Mesendoderm (in vitro differentiated cells): ENCODE results near the gene MARCHF7.

Experiments used
- DNase-seq: peaks from one replicate; pipeline ENCODE4 v3.0.0; 2013
- H2AK5ac ChIP-seq: 2 replicates; pipeline ENCODE4 v1.6.1; 2013; ENCODE audit warnings: low read length, inconsistent platforms
- H2BK120ac ChIP-seq: 2 replicates; pipeline ENCODE4 v1.6.1; 2013; ENCODE audit warnings: low read depth, mild to moderate bottlenecking, low read length, moderate library complexity, mixed read lengths
- H2BK15ac ChIP-seq: replicated peaks from 2 replicates; pipeline ENCODE4 v1.6.1; 2013; ENCODE audit warnings: low read depth, mild to moderate bottlenecking, moderate library complexity
- H2BK5ac ChIP-seq: 2 replicates; pipeline ENCODE4 v1.6.1; 2013; ENCODE audit warnings: low read length, inconsistent platforms
- H3K18ac ChIP-seq: 2 replicates; pipeline ENCODE4 v1.6.1; 2013; ENCODE audit warnings: mild to moderate bottlenecking, low read length, mixed read lengths
- H3K23ac ChIP-seq: one replicate; pipeline ENCODE4 v1.6.1; 2013; ENCODE audit warnings: low read length
- H3K27ac ChIP-seq: 2 replicates; pipeline ENCODE4 v1.5.1; 2013; ENCODE audit warnings: low read depth, mild to moderate bottlenecking, inconsistent platforms, low read length, moderate library complexity
- H3K27me3 ChIP-seq: 2 replicates; pipeline ENCODE4 v1.6.1; 2013; ENCODE audit warnings: low read length, control low read depth, mild to moderate bottlenecking, inconsistent platforms; ENCODE audit not compliant: insufficient read depth, poor library complexity
- H3K36me3 ChIP-seq: 2 replicates; pipeline ENCODE4 v1.6.1; 2013; ENCODE audit warnings: low read length, inconsistent platforms; ENCODE audit not compliant: control insufficient read depth, insufficient read depth
- H3K4ac ChIP-seq: one replicate; pipeline ENCODE4 v1.6.1; 2013; ENCODE audit warnings: low read depth, mild to moderate bottlenecking, low read length, moderate library complexity
- H3K4me1 ChIP-seq: 2 replicates; pipeline ENCODE4 v1.6.1; 2013; ENCODE audit warnings: low read depth, low read length, inconsistent platforms; ENCODE audit not compliant: control insufficient read depth
- H3K4me2 ChIP-seq: 2 replicates; pipeline ENCODE4 v1.6.1; 2013; ENCODE audit warnings: low read length
- H3K4me3 ChIP-seq: 2 replicates; pipeline ENCODE4 v1.5.1; 2013; ENCODE audit warnings: mild to moderate bottlenecking, low read length
- H3K56ac ChIP-seq: one replicate; pipeline ENCODE4 v1.6.1; 2013; ENCODE audit warnings: low read length
- H3K79me1 ChIP-seq: 2 replicates; pipeline ENCODE4 v1.6.1; 2013; ENCODE audit warnings: low read length, inconsistent platforms
- H3K79me2 ChIP-seq: 2 replicates; pipeline ENCODE4 v1.6.1; 2013; ENCODE audit warnings: mild to moderate bottlenecking, low read length; ENCODE audit not compliant: control insufficient read depth, insufficient read depth
- H3K9ac ChIP-seq: 2 replicates; pipeline ENCODE4 v1.6.1; 2013; ENCODE audit warnings: low read length, inconsistent platforms
- H4K5ac ChIP-seq: one replicate; pipeline ENCODE4 v1.6.1; 2013; ENCODE audit warnings: low read length
- H4K8ac ChIP-seq: one replicate; pipeline ENCODE4 v1.6.1; 2013; ENCODE audit warnings: low read depth, mild to moderate bottlenecking, control low read depth, low read length, moderate library complexity
- WGBS: extraction: QIAGEN DNeasy Blood & Tissue Kit; methylation state at CpG from one replicate; pipeline ENCODE4 v1.1.7; 2013; ENCODE audit warnings: low lambda C conversion rate, missing lambda C conversion rate; ENCODE audit not compliant: insufficient coverage; ENCODE audit errors: extremely low coverage; 5-methylcytosine and 5-hydroxymethylcytosine counted together

Gene MARCHF7

DNA sequence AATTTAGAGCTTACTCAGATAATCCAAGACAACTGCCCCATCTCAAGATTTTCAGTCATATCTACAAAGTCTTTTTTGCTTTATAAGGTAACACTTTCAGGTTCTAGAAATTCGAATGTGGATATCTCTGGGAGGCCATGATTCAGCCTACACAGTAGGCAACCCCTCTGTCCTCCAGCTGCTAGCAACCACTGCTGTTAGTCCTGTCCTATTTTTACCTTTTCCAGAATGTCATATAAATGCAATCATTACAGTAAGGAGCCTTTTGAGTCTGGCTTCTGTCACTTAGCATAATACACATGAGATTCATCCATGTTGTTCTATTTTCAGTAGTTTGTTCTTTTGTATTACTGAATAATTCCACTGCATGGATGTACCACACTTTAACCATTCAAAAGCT, 28.5 kb upstream of the MARCHF7 start:
- H3K4ac ChIP-seq, result no peak overlapping the region
- WGBS, result no CpG with 5 or more reads among the region's 1 CpG
- no peaks in the 10 kb centered on the region for H3K79me1 ChIP-seq
- no peak overlapping the region for H3K18ac ChIP-seq
- no peak overlapping the region for H3K4me3 ChIP-seq
- no peaks in the 10 kb centered on the region for H3K27me3 ChIP-seq
- no peaks in the 10 kb centered on the region for H3K79me2 ChIP-seq
- no peak overlapping the region for H2AK5ac ChIP-seq
- no peak overlapping the region for H3K4me2 ChIP-seq
- no peak overlapping the region for H2BK15ac ChIP-seq
- no peak overlapping the region for H3K56ac ChIP-seq
- no peak overlapping the region for H3K9ac ChIP-seq
- H2BK5ac ChIP-seq, result no peak overlapping the region
- H3K36me3 ChIP-seq, result no peaks in the 10 kb centered on the region
- no peaks in the 10 kb centered on the region for H3K4me1 ChIP-seq
- H4K8ac ChIP-seq, result no peak overlapping the region
- H3K23ac ChIP-seq, result no peak overlapping the region
- no peak overlapping the region for H3K27ac ChIP-seq
- no peak overlapping the region for H4K5ac ChIP-seq
- DNase-seq, result no peak
- no peak overlapping the region for H2BK120ac ChIP-seq

DNA sequence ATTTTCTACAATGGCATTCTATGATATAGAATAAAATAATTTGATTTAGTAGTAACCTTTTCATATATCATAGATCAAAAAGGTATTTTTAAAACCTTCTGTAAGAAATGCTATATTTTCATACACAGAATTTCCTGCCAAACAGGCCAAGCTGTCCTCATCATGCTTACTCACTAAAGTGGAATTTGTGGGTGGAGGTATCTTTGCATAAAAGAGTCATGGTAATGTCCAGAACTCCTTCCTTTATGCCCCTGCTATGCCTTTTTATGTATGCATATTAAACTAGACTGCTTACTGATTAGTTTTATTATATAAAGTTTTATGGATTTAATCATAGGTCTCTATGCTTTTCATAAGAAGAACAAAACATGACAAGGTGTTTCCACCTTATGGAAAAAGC, 27.5 kb upstream of the MARCHF7 start:
- no peak overlapping the region for H3K18ac ChIP-seq

DNA sequence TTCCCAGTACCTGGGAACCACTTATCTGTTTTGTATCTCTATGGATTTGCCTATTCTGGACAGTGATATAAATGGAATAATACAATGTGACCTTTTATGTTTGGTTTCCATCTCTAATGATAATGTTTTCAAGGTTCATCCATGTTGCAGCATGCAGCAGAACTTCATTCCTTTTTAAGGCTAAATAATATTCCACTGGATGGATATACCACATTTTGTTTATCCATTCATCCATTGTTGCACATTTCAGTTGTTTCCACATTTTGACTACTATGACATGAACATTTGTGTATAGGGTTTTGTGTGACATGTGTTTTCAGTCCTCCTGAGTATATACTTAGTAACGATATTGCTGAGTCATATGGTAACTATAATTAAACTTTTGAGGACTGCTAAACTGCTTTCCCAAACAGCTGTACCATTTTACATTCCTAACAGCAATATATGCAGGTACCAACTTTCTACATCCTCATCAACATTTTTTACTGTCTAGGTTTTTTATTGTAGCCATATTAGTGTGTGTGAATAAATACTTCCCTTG, 17.7 kb upstream of the MARCHF7 start:
- H3K36me3 ChIP-seq, result no peaks in the 10 kb centered on the region
- no peak overlapping the region for H3K56ac ChIP-seq
- WGBS, result no CpG with 5 or more reads among the region's 1 CpG
- H3K18ac ChIP-seq, result no peak overlapping the region
- no peak overlapping the region for H3K4ac ChIP-seq
- H3K4me2 ChIP-seq, result no peak overlapping the region
- H3K79me1 ChIP-seq, result no peaks in the 10 kb centered on the region
- no peaks in the 10 kb centered on the region for H3K79me2 ChIP-seq
- no peak overlapping the region for H2BK120ac ChIP-seq
- H3K27me3 ChIP-seq, result no peaks in the 10 kb centered on the region
- no peak overlapping the region for H3K4me3 ChIP-seq
- no peak overlapping the region for H4K5ac ChIP-seq
- no peak overlapping the region for H3K9ac ChIP-seq
- DNase-seq, result no peak
- no peak overlapping the region for H3K27ac ChIP-seq
- no peak overlapping the region for H4K8ac ChIP-seq
- H2BK5ac ChIP-seq, result no peak overlapping the region
- H2BK15ac ChIP-seq, result no peak overlapping the region
- no peak overlapping the region for H2AK5ac ChIP-seq
- no peaks in the 10 kb centered on the region for H3K4me1 ChIP-seq
- H3K23ac ChIP-seq, result no peak overlapping the region

More for the DNA sequence above, 27.5 kb upstream of the MARCHF7 start:
- H3K27me3 ChIP-seq, result no peaks in the 10 kb centered on the region
- no peak overlapping the region for H4K5ac ChIP-seq
- H2BK15ac ChIP-seq, result no peak overlapping the region
- H3K79me2 ChIP-seq, result no peaks in the 10 kb centered on the region
- H3K27ac ChIP-seq, result no peak overlapping the region
- no peak overlapping the region for H3K4me3 ChIP-seq
- no peaks in the 10 kb centered on the region for H3K36me3 ChIP-seq
- peak; percentile 28 for DNase-seq
- no peak overlapping the region for H3K4ac ChIP-seq
- no peak overlapping the region for H4K8ac ChIP-seq
- H3K9ac ChIP-seq, result no peak overlapping the region
- H3K4me2 ChIP-seq, result no peak overlapping the region
- H2AK5ac ChIP-seq, result no peak overlapping the region
- H3K23ac ChIP-seq, result no peak overlapping the region
- H3K4me1 ChIP-seq, result no peaks in the 10 kb centered on the region
- no peak overlapping the region for H2BK120ac ChIP-seq
- H3K79me1 ChIP-seq, result no peaks in the 10 kb centered on the region
- no peak overlapping the region for H3K56ac ChIP-seq
- H2BK5ac ChIP-seq, result no peak overlapping the region

DNA sequence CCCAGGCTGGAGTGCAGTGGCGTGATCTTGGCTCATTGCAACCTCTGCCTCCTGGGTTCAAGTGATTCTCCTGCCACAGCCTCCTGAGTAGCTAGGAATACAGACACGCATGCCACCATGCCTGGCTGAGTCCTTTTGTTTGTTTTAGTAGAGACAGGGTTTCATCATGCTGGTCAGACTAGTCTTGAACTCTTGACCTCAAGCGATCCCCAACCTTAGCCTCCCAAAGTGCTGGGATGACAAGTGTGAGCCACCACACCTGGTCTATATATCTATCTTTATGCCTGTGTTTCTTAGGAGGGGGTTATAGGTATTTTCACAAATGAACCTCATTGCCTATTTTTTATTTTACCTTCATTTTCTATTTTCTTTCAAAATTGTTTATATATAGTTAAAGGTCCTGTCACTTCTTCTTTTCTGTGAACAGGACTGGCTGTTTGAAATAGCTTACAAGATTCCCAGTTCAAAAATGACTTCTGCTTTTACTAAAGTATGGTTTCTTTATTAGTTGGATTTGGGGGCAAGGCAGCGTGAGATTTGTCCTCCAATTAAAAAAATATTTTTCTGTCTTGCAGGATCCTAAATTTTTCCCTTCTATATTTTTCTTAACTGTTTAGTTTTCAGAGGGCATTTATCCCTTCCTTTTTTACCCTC, 16.4 kb upstream of the MARCHF7 start:
- no peak overlapping the region for H2BK15ac ChIP-seq
- H3K27me3 ChIP-seq, result no peaks in the 10 kb centered on the region
- H3K18ac ChIP-seq, result no peak overlapping the region
- H3K4me3 ChIP-seq, result no peak overlapping the region
- H3K4ac ChIP-seq, result no peak overlapping the region
- no peaks in the 10 kb centered on the region for H3K4me1 ChIP-seq
- no peak overlapping the region for H3K23ac ChIP-seq
- no peak overlapping the region for H2AK5ac ChIP-seq
- H3K36me3 ChIP-seq, result no peaks in the 10 kb centered on the region
- no peak overlapping the region for H3K56ac ChIP-seq
- no peak for DNase-seq
- no peak overlapping the region for H2BK5ac ChIP-seq
- no peak overlapping the region for H3K27ac ChIP-seq
- no peaks in the 10 kb centered on the region for H3K79me1 ChIP-seq
- H4K5ac ChIP-seq, result no peak overlapping the region
- no CpG with 5 or more reads among the region's 4 CpGs for WGBS
- no peak overlapping the region for H3K9ac ChIP-seq
- no peak overlapping the region for H2BK120ac ChIP-seq
- H3K79me2 ChIP-seq, result no peaks in the 10 kb centered on the region
- H3K4me2 ChIP-seq, result no peak overlapping the region
- H4K8ac ChIP-seq, result no peak overlapping the region

DNA sequence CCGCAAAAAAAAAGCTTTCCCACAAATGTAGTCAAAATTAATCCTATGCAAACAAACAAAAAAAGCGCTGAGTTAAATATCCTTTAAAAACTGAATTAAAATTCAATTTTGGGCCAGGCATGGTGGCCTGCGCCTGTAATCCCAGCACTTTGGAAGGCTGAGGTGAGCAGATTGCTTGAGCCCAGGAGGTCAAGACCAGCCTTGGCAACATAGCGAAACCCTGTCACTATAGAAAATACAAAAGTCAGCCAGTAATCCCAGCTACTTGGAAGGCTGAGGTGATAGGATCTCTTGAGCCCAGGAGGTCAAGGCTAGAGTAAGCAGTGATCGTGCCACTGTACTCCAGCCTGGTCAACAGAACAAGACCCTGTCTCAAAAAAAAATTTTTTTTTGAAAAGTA, 8.8 kb upstream of the MARCHF7 start:
- no peaks in the 10 kb centered on the region for H3K36me3 ChIP-seq
- no peak overlapping the region for H3K27ac ChIP-seq
- H3K4me3 ChIP-seq, result no peak overlapping the region
- no peak overlapping the region for H2AK5ac ChIP-seq
- H3K4me2 ChIP-seq, result no peak overlapping the region
- H4K5ac ChIP-seq, result no peak overlapping the region
- WGBS, result no CpG with 5 or more reads among the region's 5 CpGs
- no peaks in the 10 kb centered on the region for H3K79me1 ChIP-seq
- no peaks in the 10 kb centered on the region for H3K27me3 ChIP-seq
- H2BK15ac ChIP-seq, result no peak overlapping the region
- no peak overlapping the region for H2BK5ac ChIP-seq
- no peak overlapping the region for H3K9ac ChIP-seq
- no peaks in the 10 kb centered on the region for H3K79me2 ChIP-seq
- no peak for DNase-seq
- H3K56ac ChIP-seq, result no peak overlapping the region
- no peak overlapping the region for H3K18ac ChIP-seq
- no peak overlapping the region for H3K23ac ChIP-seq
- H3K4ac ChIP-seq, result no peak overlapping the region
- no peaks in the 10 kb centered on the region for H3K4me1 ChIP-seq
- no peak overlapping the region for H2BK120ac ChIP-seq
- no peak overlapping the region for H4K8ac ChIP-seq

DNA sequence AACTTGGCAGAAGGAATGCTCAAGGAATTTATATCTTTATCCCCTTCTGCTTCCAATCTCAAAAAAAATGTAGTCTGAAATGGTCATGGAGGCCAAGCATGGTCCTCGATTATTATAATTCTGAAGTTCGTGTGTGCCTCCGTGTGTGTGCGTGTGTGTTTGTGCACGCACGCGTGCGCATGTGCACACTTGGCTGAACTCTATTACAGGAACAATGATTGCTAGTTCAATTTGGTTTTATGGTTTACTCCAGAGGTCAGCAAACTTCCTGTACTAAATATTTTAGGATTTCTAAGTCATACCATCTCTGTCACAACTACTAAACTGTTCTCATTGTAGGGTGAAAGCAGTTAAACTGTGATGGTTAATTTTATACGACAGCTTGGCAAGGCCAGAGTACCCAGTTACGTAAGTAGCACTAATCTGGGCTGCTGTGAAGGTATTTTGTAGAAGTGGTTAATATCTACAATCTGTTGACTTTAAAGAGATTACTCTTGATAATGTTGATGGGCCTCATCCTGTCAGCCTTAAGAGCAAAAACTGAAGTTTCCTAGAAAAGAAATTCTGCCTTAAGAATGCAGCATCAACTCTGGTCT, 5.8 kb upstream of the MARCHF7 start:
- Histone ChIP-seq H2BK15ac (no peak overlapping the region), H4K5ac (no peak overlapping the region), H3K18ac (no peak overlapping the region), H2BK5ac (no peak overlapping the region), H3K4me3 (no peak overlapping the region), H3K4me2 (no peak overlapping the region), H3K79me2 (no peaks in the 10 kb centered on the region), H4K8ac (no peak overlapping the region), H2BK120ac (no peak overlapping the region), H3K27me3 (no peaks in the 10 kb centered on the region), H3K4ac (no peak overlapping the region), H3K36me3 (no peaks in the 10 kb centered on the region), H2AK5ac (no peak overlapping the region), H3K56ac (no peak overlapping the region), H3K27ac (no peak overlapping the region), H3K4me1 (no peaks in the 10 kb centered on the region), H3K79me1 (no peaks in the 10 kb centered on the region), H3K23ac (no peak overlapping the region), H3K9ac (no peak overlapping the region)
- whole genome bisulfite sequencing, result no CpG with 5 or more reads among the region's 10 CpGs
- DNase-seq, result peak; percentile 51
